Lung (tissue), 12 donors: ENCODE results near the gene ETHE1. TPM values are rescaled to one million over a fixed set of nuclear protein-coding genes. Genes with fewer than 3 reads are reported as not detected.
A peak's percentile ranks its signal among the peaks of the same experiment; 100 is the strongest.

ENCODE experiments used
- ATAC-seq: fragments of 200-7000 bp; cut with Tn5 transposase; one replicate; pipeline ENCODE4 v1.9.1; 2020; ENCODE audit warnings: moderate number of reproducible peaks; ENCODE audit not compliant: insufficient read depth, low FRiP score
- DNase-seq, 3 donors: peaks; one replicate each; pipeline ENCODE4 v3.0.0-alpha.2; 2013 to 2017
- H3K27ac ChIP-seq, 2 donors: one replicate each; pipeline ENCODE4 v1.5.1; 2013; ENCODE audit warnings: mild to moderate bottlenecking in 2 of 2, moderate library complexity in 2 of 2, control low read depth in 1 of 2, inconsistent platforms in 1 of 2, low read depth in 1 of 2, low read length in 1 of 2
- H3K27me3 ChIP-seq, 3 donors: one replicate each; pipeline ENCODE4 v1.5.1; 2013; ENCODE audit warnings: low read length in 2 of 3; ENCODE audit not compliant: control insufficient read depth in 3 of 3, insufficient read depth in 3 of 3
- H3K36me3 ChIP-seq, 4 donors: one replicate each; pipeline ENCODE4 v1.5.1; 2013; ENCODE audit warnings: low read length in 4 of 4, mild to moderate bottlenecking in 1 of 4, moderate library complexity in 1 of 4; ENCODE audit not compliant: control insufficient read depth in 4 of 4, insufficient read depth in 4 of 4
- H3K4me1 ChIP-seq, 5 donors: one replicate each; pipeline ENCODE4 v1.5.1; 2013; ENCODE audit warnings: low read length in 5 of 5, mild to moderate bottlenecking in 2 of 5, moderate library complexity in 1 of 5; ENCODE audit not compliant: control insufficient read depth in 5 of 5, insufficient read depth in 5 of 5
- H3K4me3 ChIP-seq: one replicate; pipeline ENCODE4 v1.5.1; 2013; ENCODE audit warnings: mild to moderate bottlenecking, control low read depth, moderate library complexity
- H3K9ac ChIP-seq, 2 donors: one replicate each; pipeline ENCODE4 v1.5.1; 2013; ENCODE audit warnings: low read length in 2 of 2, control low read depth in 1 of 2; ENCODE audit not compliant: insufficient read depth in 1 of 2
- H3K9me3 ChIP-seq, 4 donors: one replicate each; pipeline ENCODE4 v1.5.1; 2013; ENCODE audit warnings: low read length in 3 of 4, mild to moderate bottlenecking in 1 of 4, moderate library complexity in 1 of 4; ENCODE audit not compliant: control insufficient read depth in 4 of 4, insufficient read depth in 3 of 4
- WGBS, 2 donors: extraction: QIAGEN DNeasy Blood & Tissue Kit; methylation state at CpG; one replicate each; pipeline ENCODE4 v1.1.7; 2013; 5-methylcytosine and 5-hydroxymethylcytosine counted together
- polyA plus RNA-seq, 2 donors: library from polyadenylated mRNA; stranded (reverse); fragments of 200-250 nt; gene quantifications; one replicate each; pipeline ENCODE4 v1.2.1, GENCODE V29; 2013
- total RNA-seq, 2 donors: library from RNA; depleted of rRNA in 1 of 2; stranded (reverse); fragments of >200 nt in 1 of 2; gene quantifications; one replicate each; pipeline ENCODE4 v1.2.1, GENCODE V29; 2014 to 2021
- TF ChIP-seq, protein P1 (sequence below): IDR thresholded peaks from 2 replicates; pipeline ENCODE4 v1.5.1; 2012; ENCODE audit warnings: mild to moderate bottlenecking; ENCODE audit errors: control extremely low read depth, extremely low read depth
- donor health status: control.
- donor health status: control.
- donor health status: Bipolar disorder and iron deficiency.
- donor health status: healthy.
- donor health status: DM: yes; HTN: yes; CAD: no.

ETHE1 gene
- total and polyA plus RNA-seq, 4 donors, result 15.0 to 76.9 (median 37.5) TPM

DNA sequence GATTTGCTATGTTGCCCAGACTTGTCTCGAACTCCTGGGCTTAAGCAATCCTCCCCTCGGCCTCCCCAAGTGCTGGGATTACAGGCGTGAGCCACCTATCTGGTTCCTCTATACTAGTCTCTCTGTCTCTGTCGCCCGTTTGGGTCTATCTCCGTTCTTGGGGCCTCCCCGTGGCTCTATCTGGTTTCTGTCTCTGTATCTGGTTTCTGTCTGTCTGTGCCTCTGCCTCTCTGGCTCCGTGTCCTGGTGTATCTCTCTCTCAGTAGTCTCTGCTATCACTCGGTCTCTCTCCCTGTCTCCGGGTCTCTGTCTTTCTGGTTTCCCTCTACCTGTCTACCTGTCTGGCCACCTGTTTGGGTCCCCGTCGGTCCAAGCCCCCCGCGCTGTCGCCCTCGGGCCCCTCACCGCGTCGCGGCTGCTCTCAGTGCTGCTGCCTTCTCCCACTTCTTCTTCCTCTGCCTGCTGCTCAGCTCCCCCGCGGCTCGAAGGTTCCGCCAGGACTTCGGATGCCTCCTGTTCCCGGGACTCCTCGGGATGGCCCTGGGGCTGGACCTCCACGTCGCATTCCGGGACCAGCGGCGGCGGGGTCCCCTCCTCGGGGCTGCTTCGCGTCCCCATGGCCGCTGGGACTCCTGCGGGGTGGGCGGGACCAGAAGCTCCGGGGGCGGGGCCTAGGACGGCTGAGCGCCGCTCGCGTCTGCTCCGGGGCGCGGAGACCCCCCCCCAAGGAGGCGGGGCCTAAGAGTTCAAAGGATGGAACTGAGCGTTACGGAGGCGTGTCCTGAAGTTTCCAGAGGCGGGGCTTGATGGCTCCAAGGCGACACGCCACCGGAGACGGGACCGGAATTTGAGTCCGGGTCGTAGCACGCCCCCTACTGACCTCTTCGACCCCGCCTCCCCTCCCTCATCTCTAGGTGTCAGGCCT is 23.2 kb downstream of the ETHE1 start:
- Histone ChIP-seq H3K27ac (peak overlapping the region; percentile 63 to 89), H3K27me3 (peaks cover 0 to 3% (median 0%) of the 10 kb centered on the region in 3 donors), H3K9me3 (no peaks in the 10 kb centered on the region), H3K9ac (peak overlapping the region; percentile 6 to 82), H3K4me1 (peaks cover 0 to 32% (median 4%) of the 10 kb centered on the region in 5 donors), H3K4me3 (peak overlapping the region; percentile 62), H3K36me3 (peaks cover 0 to 7% (median 4%) of the 10 kb centered on the region in 4 donors)
- TF ChIP-seq, protein P1, sequence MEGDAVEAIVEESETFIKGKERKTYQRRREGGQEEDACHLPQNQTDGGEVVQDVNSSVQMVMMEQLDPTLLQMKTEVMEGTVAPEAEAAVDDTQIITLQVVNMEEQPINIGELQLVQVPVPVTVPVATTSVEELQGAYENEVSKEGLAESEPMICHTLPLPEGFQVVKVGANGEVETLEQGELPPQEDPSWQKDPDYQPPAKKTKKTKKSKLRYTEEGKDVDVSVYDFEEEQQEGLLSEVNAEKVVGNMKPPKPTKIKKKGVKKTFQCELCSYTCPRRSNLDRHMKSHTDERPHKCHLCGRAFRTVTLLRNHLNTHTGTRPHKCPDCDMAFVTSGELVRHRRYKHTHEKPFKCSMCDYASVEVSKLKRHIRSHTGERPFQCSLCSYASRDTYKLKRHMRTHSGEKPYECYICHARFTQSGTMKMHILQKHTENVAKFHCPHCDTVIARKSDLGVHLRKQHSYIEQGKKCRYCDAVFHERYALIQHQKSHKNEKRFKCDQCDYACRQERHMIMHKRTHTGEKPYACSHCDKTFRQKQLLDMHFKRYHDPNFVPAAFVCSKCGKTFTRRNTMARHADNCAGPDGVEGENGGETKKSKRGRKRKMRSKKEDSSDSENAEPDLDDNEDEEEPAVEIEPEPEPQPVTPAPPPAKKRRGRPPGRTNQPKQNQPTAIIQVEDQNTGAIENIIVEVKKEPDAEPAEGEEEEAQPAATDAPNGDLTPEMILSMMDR, result no peak
- DNase-seq (peak; percentile 96), ATAC-seq (peak; percentile 97)
- WGBS, 2 donors, result 1 to 2% methylated on average over 58 to 64 of the region's 64 CpGs

DNA sequence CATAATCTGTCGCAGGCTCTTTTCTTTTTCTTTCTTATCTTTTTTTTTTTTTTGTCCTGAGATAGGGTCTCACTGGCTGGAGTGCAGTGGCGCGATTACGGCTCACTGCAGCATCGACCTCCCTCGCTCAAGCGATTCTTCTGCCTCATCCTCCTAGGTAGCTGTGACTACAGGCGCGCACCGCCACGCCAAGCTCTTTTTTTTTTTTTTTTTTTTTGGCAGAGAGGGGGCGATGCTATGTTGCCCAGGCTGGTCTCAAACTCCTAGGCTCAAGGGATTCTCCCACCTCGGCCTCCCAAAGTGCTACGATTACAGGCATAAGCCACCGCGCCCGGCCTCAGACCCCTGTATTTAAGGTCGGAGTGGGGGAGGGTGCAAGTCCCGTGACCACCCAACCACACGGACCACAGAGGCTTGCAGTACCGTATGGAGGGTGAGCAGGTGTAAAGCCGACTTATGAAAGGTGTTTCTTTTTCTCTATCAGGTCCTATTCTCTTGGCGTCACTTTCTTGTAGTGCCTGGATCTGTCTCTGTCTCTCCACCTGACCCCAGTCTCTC is 24.5 kb downstream of the ETHE1 start:
- H3K4me3 ChIP-seq, result no peak overlapping the region
- peaks cover 0 to 43% (median 5%) of the 10 kb centered on the region in 5 donors for H3K4me1 ChIP-seq
- DNase-seq, result no peak
- peaks cover 0 to 3% (median 0%) of the 10 kb centered on the region in 3 donors for H3K27me3 ChIP-seq
- H3K9ac ChIP-seq, result no peak overlapping the region
- H3K9me3 ChIP-seq, result no peaks in the 10 kb centered on the region
- TF ChIP-seq, protein P1, result no peak
- H3K36me3 ChIP-seq, result peaks cover 0 to 4% (median 0%) of the 10 kb centered on the region in 4 donors
- no peak for ATAC-seq
- WGBS, 2 donors, result 90 to 91% methylated on average over 23 of the region's 23 CpGs
- no peak overlapping the region for H3K27ac ChIP-seq

DNA sequence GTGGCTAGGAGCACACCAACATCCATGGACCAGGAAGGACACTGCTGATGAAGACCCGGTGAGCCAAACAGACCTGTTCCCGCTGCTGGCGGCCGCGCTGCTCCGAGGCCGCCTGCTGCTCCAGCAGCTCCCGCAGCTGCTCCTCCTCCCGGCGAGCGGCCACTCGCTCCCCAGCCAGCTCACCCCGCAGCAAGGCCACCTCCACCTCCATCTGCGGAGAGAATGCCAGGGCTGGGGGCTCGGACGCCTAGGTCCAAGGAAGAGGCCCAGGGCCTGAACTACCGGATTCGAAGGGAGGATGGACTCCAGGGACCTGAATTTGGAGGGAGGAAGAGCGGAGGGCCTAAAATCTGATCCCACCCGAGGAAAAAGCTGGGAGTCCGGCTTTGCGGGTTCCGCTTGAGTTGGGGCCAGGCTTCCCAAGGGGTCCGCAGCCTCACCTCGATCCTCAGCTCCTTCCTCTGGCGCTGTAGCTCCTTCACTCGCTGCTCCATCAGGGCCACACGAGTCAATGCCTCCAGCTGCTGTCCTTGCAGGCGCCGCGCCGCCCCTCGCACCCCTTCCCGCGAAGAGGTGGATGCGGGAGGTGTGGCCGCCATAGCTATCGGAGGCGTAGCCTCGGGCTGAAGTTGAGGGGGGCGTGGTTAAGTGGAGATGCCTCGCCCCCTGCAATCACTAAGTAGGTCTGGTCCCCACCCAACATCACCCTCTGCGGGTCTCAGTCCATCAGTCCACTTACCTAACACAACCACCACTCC is 25.2 kb downstream of the ETHE1 start:
- peak overlapping the region in 1 of 2 donors; percentile 1 for H3K9ac ChIP-seq
- peak in 1 of 3 donors; percentile 35 for DNase-seq
- peaks cover 0 to 43% (median 5%) of the 10 kb centered on the region in 5 donors for H3K4me1 ChIP-seq
- no peak for ATAC-seq
- peaks cover 0 to 3% (median 0%) of the 10 kb centered on the region in 3 donors for H3K27me3 ChIP-seq
- TF ChIP-seq, protein P1, result no peak
- H3K27ac ChIP-seq, result no peak overlapping the region
- H3K36me3 ChIP-seq, result peaks cover 0 to 4% (median 3%) of the 10 kb centered on the region in 4 donors
- no peak overlapping the region for H3K4me3 ChIP-seq
- 86 to 87% methylated on average over 43 of the region's 43 CpGs for WGBS, 2 donors
- H3K9me3 ChIP-seq, result no peaks in the 10 kb centered on the region
